IMR-90 (cell line): ENCODE data around the gene TRIM22. TPM values are rescaled to one million over a fixed set of nuclear protein-coding genes. Genes with fewer than 3 reads are reported as not detected.

Source experiments
- ATAC-seq: fragments of 200-7000 bp; cut with Tn5 transposase; 2 replicates; pipeline ENCODE4 v1.9.1; 2020; ENCODE audit warnings: low read depth, mild to moderate bottlenecking, moderate library complexity
- BruUV-seq: library from RNA; stranded (reverse); fragments of 400-500 nt; replicated peaks from 2 replicates; lab custom pipeline; 2021; lab: Mats Ljungman, UMichigan
- CTCF ChIA-PET: fragments of 300-600 bp; formaldehyde crosslinking; extraction: SDS; loops from one replicate; lab custom pipeline; 2021; ENCODE audit warnings: antibody characterized with exemption; lab: Yijun Ruan, JAX
- POLR2A ChIA-PET: fragments of 300-600 bp; sonication (Branson Sonifier 250); formaldehyde crosslinking; loops from one replicate; lab custom pipeline; 2022; ENCODE audit warnings: antibody characterized with exemption; ENCODE audit not compliant: unreplicated experiment; lab: Charles Lee
- DNase-seq: peaks from one replicate; pipeline ENCODE4 v3.0.0; 2013
- H2AFZ ChIP-seq: replicated peaks from 2 replicates; pipeline ENCODE3; 2013; ENCODE audit warnings: low read length, mild to moderate bottlenecking; ENCODE audit not compliant: poor library complexity
- H2AK5ac ChIP-seq: 2 replicates; pipeline ENCODE4 v1.6.1; 2013; ENCODE audit warnings: low read depth, low read length, inconsistent platforms
- H2AK9ac ChIP-seq: replicated peaks from 2 replicates; pipeline ENCODE3; 2013; ENCODE audit warnings: mild to moderate bottlenecking, low read depth, low read length, moderate library complexity; ENCODE audit not compliant: poor library complexity
- H2BK120ac ChIP-seq: 2 replicates; pipeline ENCODE4 v1.6.1; 2013; ENCODE audit warnings: low read depth, low read length, inconsistent platforms
- H2BK15ac ChIP-seq: 3 replicates; pipeline ENCODE4 v1.6.1; 2013; ENCODE audit warnings: low read depth, low read length, inconsistent platforms
- H2BK20ac ChIP-seq: 2 replicates; pipeline ENCODE4 v1.6.1; 2013; ENCODE audit warnings: low read depth, mild to moderate bottlenecking, inconsistent platforms, low read length, moderate library complexity
- H2BK5ac ChIP-seq: 2 replicates; pipeline ENCODE4 v1.6.1; 2013; ENCODE audit warnings: mild to moderate bottlenecking, low read depth, low read length, inconsistent platforms; ENCODE audit not compliant: poor library complexity, severe bottlenecking
- H3K14ac ChIP-seq: replicated peaks from 2 replicates; pipeline ENCODE4 v1.6.1; 2013; ENCODE audit warnings: low read depth, low read length, inconsistent platforms
- H3K18ac ChIP-seq: 2 replicates; pipeline ENCODE4 v1.6.1; 2013; ENCODE audit warnings: low read depth, low read length, control low read depth
- H3K23ac ChIP-seq: 2 replicates; pipeline ENCODE4 v1.6.1; 2013; ENCODE audit warnings: low read depth, low read length, inconsistent platforms
- H3K27ac ChIP-seq: 2 replicates; pipeline ENCODE4 v1.5.1; 2013; ENCODE audit warnings: mild to moderate bottlenecking, control low read depth, low read length; ENCODE audit not compliant: insufficient read depth
- H3K27me3 ChIP-seq: 2 replicates; pipeline ENCODE4 v1.6.1; 2013; ENCODE audit warnings: low read length; ENCODE audit not compliant: control insufficient read depth, insufficient read depth
- H3K36me3 ChIP-seq: 2 replicates; pipeline ENCODE4 v1.6.1; 2013; ENCODE audit warnings: low read length, mixed read lengths; ENCODE audit not compliant: control insufficient read depth, insufficient read depth
- H3K4ac ChIP-seq: 2 replicates; pipeline ENCODE4 v1.6.1; 2013; ENCODE audit warnings: low read depth, low read length, inconsistent platforms
- H3K4me1 ChIP-seq: 2 replicates; pipeline ENCODE4 v1.6.1; 2013; ENCODE audit warnings: low read length, mixed read lengths; ENCODE audit not compliant: control insufficient read depth, insufficient read depth
- H3K4me2 ChIP-seq: 2 replicates; pipeline ENCODE4 v1.6.1; 2013; ENCODE audit warnings: low read depth, mild to moderate bottlenecking, control low read depth, low read length, moderate library complexity
- H3K4me3 ChIP-seq: 2 replicates; pipeline ENCODE4 v1.5.1; 2013; ENCODE audit warnings: low read depth, mild to moderate bottlenecking, control low read depth, low read length, moderate library complexity; ENCODE audit not compliant: insufficient read depth
- H3K56ac ChIP-seq: 2 replicates; pipeline ENCODE4 v1.6.1; 2013; ENCODE audit warnings: low read length, inconsistent platforms; ENCODE audit not compliant: insufficient read depth; ENCODE audit errors: extremely low read depth
- H3K79me1 ChIP-seq, 2 experiments: 2 replicates each; pipeline ENCODE4 v1.6.1; 2013; ENCODE audit warnings: low read length in 2 of 2, inconsistent platforms in 1 of 2, low read depth in 1 of 2
- H3K9ac ChIP-seq: 2 replicates; pipeline ENCODE4 v1.6.1; 2013; ENCODE audit warnings: low read depth, low read length, control low read depth
- H3K9me1 ChIP-seq: 2 replicates; pipeline ENCODE4 v1.6.1; 2013; ENCODE audit warnings: low read length, inconsistent platforms; ENCODE audit not compliant: insufficient read depth
- H3K9me3 ChIP-seq: 2 replicates; pipeline ENCODE4 v1.6.1; 2013; ENCODE audit warnings: low read length; ENCODE audit not compliant: control insufficient read depth, insufficient read depth
- H4K20me1 ChIP-seq: 2 replicates; pipeline ENCODE4 v1.6.1; 2013; ENCODE audit warnings: low read length, inconsistent platforms; ENCODE audit not compliant: insufficient read depth
- H4K5ac ChIP-seq: 2 replicates; pipeline ENCODE4 v1.6.1; 2013; ENCODE audit warnings: mild to moderate bottlenecking, low read depth, low read length, control low read depth
- H4K8ac ChIP-seq, 2 experiments: 2 replicates each; pipeline ENCODE4 v1.6.1; 2013; ENCODE audit warnings: low read depth in 2 of 2, low read length in 2 of 2, control low read depth in 1 of 2, inconsistent platforms in 1 of 2
- H4K91ac ChIP-seq: 2 replicates; pipeline ENCODE4 v1.6.1; 2013; ENCODE audit warnings: low read depth, low read length, inconsistent platforms; ENCODE audit not compliant: insufficient read depth
- BHLHE40 ChIP-seq: fragments of 150-350 bp; IDR thresholded peaks from 2 replicates; pipeline ENCODE4 v1.6.1; 2016; ENCODE audit warnings: mild to moderate bottlenecking, low read depth, low read length
- CEBPB ChIP-seq: IDR thresholded peaks from 2 replicates; pipeline ENCODE4 v1.6.1; 2012; ENCODE audit warnings: low read depth, low read length, improper control_type of control experiment
- CHD1 ChIP-seq: IDR thresholded peaks from 2 replicates; pipeline ENCODE4 v1.6.1; 2012; ENCODE audit warnings: low read depth, low read length, improper control_type of control experiment
- FOS ChIP-seq: fragments of 150-350 bp; IDR thresholded peaks from 2 replicates; pipeline ENCODE4 v1.6.1; 2016; ENCODE audit warnings: low read depth, low read length
- MAFK ChIP-seq: IDR thresholded peaks from 2 replicates; pipeline ENCODE4 v1.6.1; 2012; ENCODE audit warnings: low read depth, low read length, improper control_type of control experiment
- MAZ ChIP-seq: IDR thresholded peaks from 2 replicates; pipeline ENCODE4 v1.6.1; 2012; ENCODE audit warnings: low read depth, mild to moderate bottlenecking, low read length, improper control_type of control experiment, moderate library complexity, borderline replicate concordance
- MXI1 ChIP-seq: IDR thresholded peaks from 2 replicates; pipeline ENCODE4 v1.6.1; 2012; ENCODE audit warnings: low read depth, mild to moderate bottlenecking, low read length, moderate library complexity, borderline replicate concordance
- NFE2L2 ChIP-seq: fragments of 150-350 bp; IDR thresholded peaks from 2 replicates; pipeline ENCODE4 v1.6.1; 2016; ENCODE audit warnings: low read depth, mild to moderate bottlenecking, low read length
- POLR2A ChIP-seq: IDR thresholded peaks from 2 replicates; pipeline ENCODE4 v1.6.1; 2012; ENCODE audit warnings: mild to moderate bottlenecking, low read depth, low read length
- RAD21 ChIP-seq: IDR thresholded peaks from 2 replicates; pipeline ENCODE4 v1.6.1; 2012; ENCODE audit warnings: low read length, improper control_type of control experiment
- RCOR1 ChIP-seq: IDR thresholded peaks from 2 replicates; pipeline ENCODE4 v1.6.1; 2012; ENCODE audit warnings: mild to moderate bottlenecking, low read length, improper control_type of control experiment; ENCODE audit not compliant: insufficient replicate concordance
- RFX5 ChIP-seq: IDR thresholded peaks from 2 replicates; pipeline ENCODE4 v1.8.0; 2012; ENCODE audit warnings: low read depth, mild to moderate bottlenecking, low read length, moderate library complexity
- SMC3 ChIP-seq: fragments of 150-350 bp; IDR thresholded peaks from 2 replicates; pipeline ENCODE4 v1.6.1; 2016; ENCODE audit warnings: low read depth, mild to moderate bottlenecking, antibody characterized with exemption, low read length, moderate library complexity
- WGBS, 2 experiments: methylation state at CpG; one replicate each; pipeline versions ENCODE4 v1.1.5 to v1.1.7; 2013; ENCODE audit warnings: missing lambda C conversion rate in 2 of 2; ENCODE audit not compliant: insufficient read length in 1 of 2; ENCODE audit errors: extremely low coverage in 2 of 2; 5-methylcytosine and 5-hydroxymethylcytosine counted together
- dilution Hi-C: fragments of 300-500 bp; cut with HindIII; formaldehyde crosslinking; loops from one replicate; pipeline ENCODE4 v1.14.3; 2018; ENCODE audit warnings: low sequenced_read_pairs; ENCODE audit not compliant: unreplicated experiment
- in situ Hi-C: fragments of 300-500 bp; cut with MboI; formaldehyde crosslinking; loops from 3 replicates; pipeline ENCODE4 v1.14.3; 2019; ENCODE audit warnings: low sequenced_read_pairs, inconsistent platforms, mixed read lengths
- intact Hi-C: fragments of 100-400 bp; cut with micrococcal nuclease; formaldehyde crosslinking; loops from 2 replicates; pipeline ENCODE4 v1.10.0; 2022
- polyA plus RNA-seq, 3 experiments: library from polyadenylated mRNA; depleted of rRNA; stranded (reverse); fragments of >200 nt; gene quantifications; 2 replicates each; pipeline ENCODE4 v1.2.3, GENCODE V29; 2012; ENCODE audit warnings: low replicate concordance in 1 of 3
- total RNA-seq: library from RNA; depleted of rRNA; stranded (reverse); fragments of >200 nt; gene quantifications from 2 replicates; pipeline ENCODE4 v1.2.3, GENCODE V29; 2012
- TF ChIP-seq, protein P1 (sequence below): conservative IDR thresholded peaks from 2 replicates; pipeline ENCODE4 v1.5.1; 2012; ENCODE audit warnings: mild to moderate bottlenecking, low read depth, low read length, improper control_type of control experiment
- TF ChIP-seq, protein P2 (sequence below): fragments of 150-350 bp; IDR thresholded peaks from 2 replicates; pipeline ENCODE4 v1.6.1; 2016; ENCODE audit warnings: low read depth, mild to moderate bottlenecking, low read length, moderate library complexity, borderline replicate concordance
- TF ChIP-seq, protein P3 (sequence below): fragments of 150-350 bp; IDR thresholded peaks from 2 replicates; pipeline ENCODE4 v1.6.1; 2017; ENCODE audit warnings: mild to moderate bottlenecking, antibody characterized with exemption, low read length, low read depth

TRIM22 gene
- total and polyA plus RNA-seq, 2 of the 4 experiments (the other 2 are of a cell fraction): 43.6 to 46.8 TPM

DNA sequence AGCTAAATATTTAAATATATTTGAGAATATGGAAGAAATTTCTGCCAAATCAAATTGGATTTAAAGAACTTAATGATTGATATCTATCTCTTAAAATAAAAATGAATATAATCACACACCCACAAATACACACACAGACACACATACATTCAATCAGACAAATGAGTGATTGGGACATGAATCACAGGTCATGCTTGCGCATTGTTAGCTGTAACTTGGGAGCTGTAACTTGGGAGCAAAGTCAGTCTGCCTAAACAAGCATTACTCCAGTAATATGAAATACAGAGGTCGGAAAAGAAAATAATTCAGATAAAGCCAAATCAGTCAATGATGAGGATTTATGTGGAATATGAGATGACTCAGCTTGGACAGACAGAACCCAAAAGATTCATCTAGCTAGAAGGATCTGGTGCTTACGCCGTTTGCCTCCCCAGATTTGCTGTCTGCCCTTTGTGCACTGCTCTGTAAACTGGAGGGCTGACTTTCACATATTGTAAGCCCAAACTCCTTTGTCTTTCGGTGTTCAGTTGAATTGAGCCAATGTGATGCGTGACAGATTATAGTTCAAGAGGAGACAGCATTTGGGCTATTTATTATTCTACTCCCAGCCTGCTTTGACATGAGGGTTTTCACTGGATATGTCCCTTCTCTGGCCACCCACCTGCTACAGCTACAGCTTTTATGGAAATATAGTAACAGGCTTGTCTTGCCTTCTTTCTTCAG, 48.2 kb downstream of the TRIM22 start:
- no peak overlapping the region for H4K8ac ChIP-seq
- no peak overlapping the region for H4K91ac ChIP-seq
- H2AK9ac ChIP-seq: no peak overlapping the region
- no peak overlapping the region for H2BK120ac ChIP-seq
- H3K23ac ChIP-seq: no peak overlapping the region
- H3K4ac ChIP-seq: no peak overlapping the region
- H2AFZ ChIP-seq: no peak overlapping the region
- DNase-seq: no peak
- no peak overlapping the region for H3K4me2 ChIP-seq
- H2AK5ac ChIP-seq: no peak overlapping the region
- H3K9me3 ChIP-seq: no peaks in the 10 kb centered on the region; the same call in 1 of the 2 replicates
- H2BK5ac ChIP-seq: no peak overlapping the region
- dilution Hi-C loops: no loop called here
- ChIA-PET CTCF (interaction anchor here (0.7 kb wide), 1 partner anchor 981 kb away, joined by 3 read pairs; no protein-coding TSS in a partner anchor), POLR2A (no interaction called here)
- no CpG with 5 or more reads among the region's 6 CpGs for WGBS, 2 experiments
- H3K79me1 ChIP-seq: no peaks in the 10 kb centered on the region
- H2BK20ac ChIP-seq: no peak overlapping the region
- H3K9ac ChIP-seq: no peak overlapping the region
- H3K9me1 ChIP-seq: no peaks in the 10 kb centered on the region
- H2BK15ac ChIP-seq: no peak overlapping the region
- H4K5ac ChIP-seq: no peak overlapping the region
- H3K27ac ChIP-seq: no peak overlapping the region
- H3K56ac ChIP-seq: no peak overlapping the region
- H3K27me3 ChIP-seq: no peaks in the 10 kb centered on the region
- no peak overlapping the region for H3K18ac ChIP-seq
- no peak overlapping the region for H3K4me3 ChIP-seq
- no TSS peak for BruUV-seq
- in situ Hi-C loops: no loop called here
- TF ChIP-seq MAFK: no peak
- no peak for TF ChIP-seq CEBPB
- TF ChIP-seq RFX5: no peak
- TF ChIP-seq MXI1: no peak
- TF ChIP-seq, protein P1, sequence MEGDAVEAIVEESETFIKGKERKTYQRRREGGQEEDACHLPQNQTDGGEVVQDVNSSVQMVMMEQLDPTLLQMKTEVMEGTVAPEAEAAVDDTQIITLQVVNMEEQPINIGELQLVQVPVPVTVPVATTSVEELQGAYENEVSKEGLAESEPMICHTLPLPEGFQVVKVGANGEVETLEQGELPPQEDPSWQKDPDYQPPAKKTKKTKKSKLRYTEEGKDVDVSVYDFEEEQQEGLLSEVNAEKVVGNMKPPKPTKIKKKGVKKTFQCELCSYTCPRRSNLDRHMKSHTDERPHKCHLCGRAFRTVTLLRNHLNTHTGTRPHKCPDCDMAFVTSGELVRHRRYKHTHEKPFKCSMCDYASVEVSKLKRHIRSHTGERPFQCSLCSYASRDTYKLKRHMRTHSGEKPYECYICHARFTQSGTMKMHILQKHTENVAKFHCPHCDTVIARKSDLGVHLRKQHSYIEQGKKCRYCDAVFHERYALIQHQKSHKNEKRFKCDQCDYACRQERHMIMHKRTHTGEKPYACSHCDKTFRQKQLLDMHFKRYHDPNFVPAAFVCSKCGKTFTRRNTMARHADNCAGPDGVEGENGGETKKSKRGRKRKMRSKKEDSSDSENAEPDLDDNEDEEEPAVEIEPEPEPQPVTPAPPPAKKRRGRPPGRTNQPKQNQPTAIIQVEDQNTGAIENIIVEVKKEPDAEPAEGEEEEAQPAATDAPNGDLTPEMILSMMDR: no peak
- TF ChIP-seq SMC3: no peak
- no peak for TF ChIP-seq RCOR1
- TF ChIP-seq, protein P2, sequence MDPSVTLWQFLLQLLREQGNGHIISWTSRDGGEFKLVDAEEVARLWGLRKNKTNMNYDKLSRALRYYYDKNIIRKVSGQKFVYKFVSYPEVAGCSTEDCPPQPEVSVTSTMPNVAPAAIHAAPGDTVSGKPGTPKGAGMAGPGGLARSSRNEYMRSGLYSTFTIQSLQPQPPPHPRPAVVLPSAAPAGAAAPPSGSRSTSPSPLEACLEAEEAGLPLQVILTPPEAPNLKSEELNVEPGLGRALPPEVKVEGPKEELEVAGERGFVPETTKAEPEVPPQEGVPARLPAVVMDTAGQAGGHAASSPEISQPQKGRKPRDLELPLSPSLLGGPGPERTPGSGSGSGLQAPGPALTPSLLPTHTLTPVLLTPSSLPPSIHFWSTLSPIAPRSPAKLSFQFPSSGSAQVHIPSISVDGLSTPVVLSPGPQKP: no peak
- no peak for TF ChIP-seq MAZ
- TF ChIP-seq NFE2L2: no peak
- no peak for TF ChIP-seq RAD21
- no peak for TF ChIP-seq BHLHE40
- TF ChIP-seq FOS: no peak
- TF ChIP-seq, protein P3, sequence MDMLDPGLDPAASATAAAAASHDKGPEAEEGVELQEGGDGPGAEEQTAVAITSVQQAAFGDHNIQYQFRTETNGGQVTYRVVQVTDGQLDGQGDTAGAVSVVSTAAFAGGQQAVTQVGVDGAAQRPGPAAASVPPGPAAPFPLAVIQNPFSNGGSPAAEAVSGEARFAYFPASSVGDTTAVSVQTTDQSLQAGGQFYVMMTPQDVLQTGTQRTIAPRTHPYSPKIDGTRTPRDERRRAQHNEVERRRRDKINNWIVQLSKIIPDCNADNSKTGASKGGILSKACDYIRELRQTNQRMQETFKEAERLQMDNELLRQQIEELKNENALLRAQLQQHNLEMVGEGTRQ: no peak
- TF ChIP-seq POLR2A: no peak
- TF ChIP-seq CHD1: no peak
- H3K36me3 ChIP-seq: no peaks in the 10 kb centered on the region
- ATAC-seq: no peak
- no peaks in the 10 kb centered on the region for H3K4me1 ChIP-seq
- no peak overlapping the region for H3K14ac ChIP-seq
- intact Hi-C loops: no loop called here
- H4K20me1 ChIP-seq: no peaks in the 10 kb centered on the region
